ENCODE measurements around the gene C3orf18.
A peak's percentile ranks its signal among the peaks of the same experiment; 100 is the strongest.

The C3orf18 gene

DNA sequence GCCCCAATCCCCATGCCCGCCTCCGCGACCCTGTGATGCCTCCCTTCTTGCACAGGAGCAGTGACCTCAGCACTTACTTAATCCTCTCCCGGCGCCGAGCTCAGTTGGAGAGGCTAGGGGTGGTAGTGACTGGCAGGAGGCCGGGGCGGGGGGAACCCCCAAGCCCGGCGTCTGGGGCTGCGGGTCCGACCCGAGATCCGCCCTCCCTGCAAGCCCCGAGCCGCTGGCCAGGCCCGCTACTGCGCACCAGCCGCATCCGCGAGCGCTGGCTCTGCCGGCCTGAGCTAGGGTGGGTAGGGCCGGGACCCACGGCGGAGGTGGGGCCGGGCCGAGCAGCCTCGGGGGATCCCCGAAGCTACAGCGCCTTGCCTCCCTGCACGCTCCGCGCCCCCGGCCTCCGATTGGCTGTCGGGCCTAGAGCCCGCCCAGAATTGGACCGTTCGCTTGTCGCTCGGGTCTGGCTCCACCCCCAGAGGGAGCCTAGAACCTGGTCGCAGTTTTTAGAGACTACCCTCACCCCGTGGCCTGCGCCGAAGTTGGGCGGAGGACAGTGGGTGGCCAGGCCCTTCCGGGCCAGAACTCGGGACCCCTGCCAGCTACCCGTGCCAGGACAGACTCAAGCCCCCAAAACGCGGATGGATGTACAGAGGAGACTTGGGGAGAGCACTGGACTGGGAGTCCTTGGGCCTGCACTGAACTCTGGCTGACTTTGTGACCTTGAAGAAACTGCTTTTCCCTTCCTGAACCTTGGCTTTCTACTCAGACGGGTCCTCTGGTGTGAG lies at the start of gene C3orf18:
TSS of gene C3orf18 (minus strand) at position 362 of the 782 bp plus-strand sequence. CDS start 2,048 bp downstream, outside the sequence.
- Histone ChIP-seq H3K27ac (ENCODE audit: low read length) (no peak within 1 kb of the TSS), H3K9ac (ENCODE audit: low read depth, low read length) (peak within 1 kb of the TSS; percentile 76; the same call in 1 of the 2 replicates), H3K27me3 (ENCODE audit: insufficient read depth, low read length) (peaks cover 14% of the 10 kb centered on the region), H3K4me1 (ENCODE audit: insufficient read depth, low read length) (no peaks in the 10 kb centered on the region), H3K36me3 (ENCODE audit: insufficient read depth, low read depth, low read length) (no peaks in the 10 kb centered on the region), H3K4me3 (ENCODE audit: low read length) (peak within 1 kb of the TSS; percentile 84), H3K9me3 (ENCODE audit: insufficient read depth, low read depth, low read length) (no peaks in the 10 kb centered on the region)

DNA sequence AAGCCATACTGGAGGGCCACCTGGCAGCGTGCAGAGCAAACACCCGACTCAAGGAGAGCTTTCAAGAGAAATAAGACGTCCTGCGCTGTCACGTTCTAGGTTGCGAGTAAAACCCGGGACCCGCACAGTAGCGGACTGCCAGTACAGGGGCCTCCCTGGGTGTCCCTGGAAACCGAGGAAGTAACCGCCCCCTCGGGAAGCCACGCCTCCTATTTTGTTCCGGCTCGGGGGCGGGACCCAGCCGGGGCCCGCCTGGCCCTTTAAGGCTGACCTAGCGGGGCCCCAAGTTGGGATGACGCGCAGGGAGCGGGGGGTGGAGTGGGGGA lies 49.2 kb upstream of the C3orf18 start:
- no peaks in the 10 kb centered on the region for H3K9me3 ChIP-seq (ENCODE audit: insufficient read depth, low read depth, low read length)
- H3K27ac ChIP-seq (ENCODE audit: low read length) = no peak overlapping the region
- H3K9ac ChIP-seq (ENCODE audit: low read depth, low read length) = peak overlapping the region; percentile 0; the same call in 1 of the 2 replicates
- H3K4me1 ChIP-seq (ENCODE audit: insufficient read depth, low read length) = peaks cover 8% of the 10 kb centered on the region
- no peaks in the 10 kb centered on the region for H3K36me3 ChIP-seq (ENCODE audit: insufficient read depth, low read depth, low read length)
- H3K27me3 ChIP-seq (ENCODE audit: insufficient read depth, low read length) = peaks cover 42% of the 10 kb centered on the region
- H3K4me3 ChIP-seq (ENCODE audit: low read length) = peak overlapping the region; percentile 78

DNA sequence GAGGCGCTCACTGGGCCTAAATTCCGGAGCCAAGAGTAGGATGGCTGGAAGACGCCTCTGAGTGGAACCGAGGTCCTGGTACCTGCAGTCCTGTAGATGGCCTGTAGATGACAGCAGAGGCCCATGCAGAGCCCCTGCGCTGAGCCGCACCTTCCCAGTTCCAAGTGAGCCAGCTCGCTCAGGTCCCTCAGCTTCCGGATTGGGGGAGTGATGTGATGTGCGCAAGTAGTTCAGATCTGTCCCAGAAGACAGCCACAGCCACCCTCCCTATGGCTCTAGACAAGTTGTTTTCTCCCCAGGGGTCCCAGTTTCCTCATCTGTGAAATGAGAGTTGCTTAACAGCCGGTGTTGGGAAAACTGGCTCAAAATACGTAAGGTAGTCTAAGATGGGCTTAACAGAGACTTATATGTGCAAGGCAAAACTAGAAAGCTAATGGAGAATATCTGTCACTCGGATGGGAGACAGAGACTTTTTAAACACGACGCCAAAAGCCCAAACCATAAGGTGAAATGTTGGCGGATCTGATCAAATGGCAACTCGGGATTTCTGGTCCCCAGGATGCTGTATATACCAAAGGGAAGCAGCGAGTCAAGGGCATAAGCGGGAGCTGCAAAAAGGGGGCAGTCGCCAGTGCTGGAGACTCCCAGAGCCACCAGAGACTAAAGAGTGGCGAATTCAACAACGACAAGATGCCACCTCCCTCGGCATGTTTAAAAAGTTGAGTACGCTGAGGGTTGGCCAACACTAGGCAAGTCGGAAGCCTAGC lies 48.6 kb upstream of the C3orf18 start:
- no peak overlapping the region for H3K27ac ChIP-seq (ENCODE audit: low read length)
- H3K4me3 ChIP-seq (ENCODE audit: low read length) = peak overlapping the region; percentile 78
- H3K9me3 ChIP-seq (ENCODE audit: insufficient read depth, low read depth, low read length) = no peaks in the 10 kb centered on the region
- H3K4me1 ChIP-seq (ENCODE audit: insufficient read depth, low read length) = peaks cover 8% of the 10 kb centered on the region
- peak overlapping the region; percentile 0; the same call in 1 of the 2 replicates for H3K9ac ChIP-seq (ENCODE audit: low read depth, low read length)
- peaks cover 44% of the 10 kb centered on the region for H3K27me3 ChIP-seq (ENCODE audit: insufficient read depth, low read length)
- H3K36me3 ChIP-seq (ENCODE audit: insufficient read depth, low read depth, low read length) = no peaks in the 10 kb centered on the region

DNA sequence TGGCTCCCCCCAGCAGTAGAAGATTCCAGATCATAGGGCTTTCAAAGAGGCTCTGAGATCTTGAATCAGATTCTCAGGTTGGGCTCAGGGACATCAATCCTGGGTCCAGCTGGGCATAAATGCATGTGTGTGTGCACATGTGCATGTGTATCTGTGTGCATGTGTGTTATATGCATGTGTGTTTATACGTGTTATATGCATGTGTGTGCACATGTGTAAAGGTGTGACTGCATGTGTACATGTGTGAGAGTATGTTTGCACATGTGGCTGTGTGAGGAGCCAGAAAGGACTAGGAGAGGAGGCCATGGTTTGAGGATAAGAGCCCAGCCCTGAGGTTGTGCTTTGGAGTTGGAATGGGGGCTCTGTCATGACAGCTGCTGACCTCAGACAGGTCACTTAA lies 47.6 kb upstream of the C3orf18 start:
- Histone ChIP-seq H3K4me1 (ENCODE audit: insufficient read depth, low read length) (peaks cover 8% of the 10 kb centered on the region), H3K36me3 (ENCODE audit: insufficient read depth, low read depth, low read length) (no peaks in the 10 kb centered on the region), H3K9ac (ENCODE audit: low read depth, low read length) (no peak overlapping the region), H3K9me3 (ENCODE audit: insufficient read depth, low read depth, low read length) (no peaks in the 10 kb centered on the region), H3K27me3 (ENCODE audit: insufficient read depth, low read length) (peaks cover 54% of the 10 kb centered on the region), H3K4me3 (ENCODE audit: low read length) (no peak overlapping the region), H3K27ac (ENCODE audit: low read length) (no peak overlapping the region)

DNA sequence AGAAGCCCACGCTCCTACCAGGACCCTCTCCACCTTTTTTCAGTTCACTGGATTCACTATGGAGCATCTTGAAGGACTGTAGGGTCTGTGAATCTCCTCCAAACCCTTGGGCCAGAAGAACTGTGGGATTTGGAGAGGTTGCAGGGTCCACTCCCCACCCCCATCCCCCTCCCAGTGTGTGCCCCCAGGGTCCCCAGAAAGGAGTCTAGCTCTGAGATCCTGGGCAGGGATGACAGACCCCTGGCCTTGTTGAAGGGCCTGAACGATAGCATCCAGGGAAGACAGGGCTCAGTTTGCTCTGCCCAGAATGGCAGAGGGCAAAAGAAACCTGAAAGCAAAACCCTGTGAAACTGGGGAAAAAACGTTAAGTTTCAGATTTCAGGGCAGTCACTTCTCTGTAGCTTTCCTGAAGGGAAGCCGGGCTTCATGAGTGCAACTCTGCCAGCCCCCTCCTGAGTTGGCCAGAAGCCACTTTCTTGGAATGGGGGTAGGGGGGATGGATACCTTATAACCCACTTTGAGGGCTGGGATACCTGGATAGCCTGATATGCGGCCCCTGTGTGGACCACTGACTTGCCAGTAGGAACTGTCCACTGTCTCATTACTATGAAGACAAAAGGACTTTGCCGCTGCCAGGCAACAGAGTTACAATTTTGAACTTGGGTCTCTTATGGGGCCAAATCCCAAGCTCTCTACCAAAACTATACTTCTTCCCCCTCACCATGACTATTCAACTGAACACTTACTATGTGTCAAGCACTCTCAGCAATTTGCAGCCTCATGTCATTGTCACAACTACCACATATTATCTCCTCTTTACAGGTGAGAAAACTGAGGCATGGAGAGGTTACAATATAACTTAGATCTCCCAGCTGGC lies 45.7 kb upstream of the C3orf18 start:
- H3K27me3 ChIP-seq (ENCODE audit: insufficient read depth, low read length) = peaks cover 62% of the 10 kb centered on the region
- no peak overlapping the region for H3K4me3 ChIP-seq (ENCODE audit: low read length)

DNA sequence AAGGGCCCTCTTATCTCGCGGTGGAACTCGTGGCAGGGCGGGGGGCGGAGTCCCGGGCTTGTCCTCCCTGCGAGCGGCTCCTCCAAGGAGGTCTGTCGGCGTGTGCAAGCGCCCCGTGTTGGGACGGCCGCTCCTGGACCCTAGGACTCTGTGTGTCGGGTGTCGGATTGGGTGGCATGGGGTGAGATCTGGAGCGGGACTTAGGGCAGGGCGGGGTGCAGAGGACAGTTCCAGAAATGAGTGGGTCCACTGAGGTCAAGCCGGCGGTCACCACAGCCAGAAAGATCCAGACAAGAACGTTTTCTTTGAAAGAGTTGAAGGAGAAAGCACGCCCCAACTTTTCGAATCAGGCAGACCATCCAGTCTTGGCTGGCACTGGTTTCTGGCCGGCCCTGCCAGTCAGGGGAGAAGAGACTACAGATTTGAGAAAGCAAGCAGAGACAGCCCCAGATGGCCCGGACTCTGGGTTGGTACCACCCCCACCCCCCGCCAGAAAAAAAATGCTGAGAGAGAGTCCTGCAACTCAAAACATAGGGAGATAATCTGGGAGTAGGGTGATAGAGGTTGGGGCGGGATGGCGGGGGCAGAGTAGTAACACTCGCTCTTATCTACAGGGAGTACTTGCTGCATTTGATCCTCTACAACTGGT lies 44.8 kb upstream of the C3orf18 start:
- H3K4me3 ChIP-seq (ENCODE audit: low read length) = peak overlapping the region; percentile 75
- H3K9me3 ChIP-seq (ENCODE audit: insufficient read depth, low read depth, low read length) = no peaks in the 10 kb centered on the region
- no peak overlapping the region for H3K27ac ChIP-seq (ENCODE audit: low read length)
- H3K4me1 ChIP-seq (ENCODE audit: insufficient read depth, low read length) = peaks cover 4% of the 10 kb centered on the region; the same call in 1 of the 2 replicates
- peaks cover 54% of the 10 kb centered on the region for H3K27me3 ChIP-seq (ENCODE audit: insufficient read depth, low read length)
- peak overlapping the region; percentile 62; the same call in 1 of the 2 replicates for H3K9ac ChIP-seq (ENCODE audit: low read depth, low read length)
- no peaks in the 10 kb centered on the region; the same call in 1 of the 2 replicates for H3K36me3 ChIP-seq (ENCODE audit: insufficient read depth, low read depth, low read length)

More for the DNA sequence above, 45.7 kb upstream of the C3orf18 start:
- Histone ChIP-seq H3K27ac (ENCODE audit: low read length) (no peak overlapping the region), H3K9me3 (ENCODE audit: insufficient read depth, low read depth, low read length) (no peaks in the 10 kb centered on the region), H3K9ac (ENCODE audit: low read depth, low read length) (no peak overlapping the region), H3K36me3 (ENCODE audit: insufficient read depth, low read depth, low read length) (no peaks in the 10 kb centered on the region), H3K4me1 (ENCODE audit: insufficient read depth, low read length) (peaks cover 8% of the 10 kb centered on the region)

DNA sequence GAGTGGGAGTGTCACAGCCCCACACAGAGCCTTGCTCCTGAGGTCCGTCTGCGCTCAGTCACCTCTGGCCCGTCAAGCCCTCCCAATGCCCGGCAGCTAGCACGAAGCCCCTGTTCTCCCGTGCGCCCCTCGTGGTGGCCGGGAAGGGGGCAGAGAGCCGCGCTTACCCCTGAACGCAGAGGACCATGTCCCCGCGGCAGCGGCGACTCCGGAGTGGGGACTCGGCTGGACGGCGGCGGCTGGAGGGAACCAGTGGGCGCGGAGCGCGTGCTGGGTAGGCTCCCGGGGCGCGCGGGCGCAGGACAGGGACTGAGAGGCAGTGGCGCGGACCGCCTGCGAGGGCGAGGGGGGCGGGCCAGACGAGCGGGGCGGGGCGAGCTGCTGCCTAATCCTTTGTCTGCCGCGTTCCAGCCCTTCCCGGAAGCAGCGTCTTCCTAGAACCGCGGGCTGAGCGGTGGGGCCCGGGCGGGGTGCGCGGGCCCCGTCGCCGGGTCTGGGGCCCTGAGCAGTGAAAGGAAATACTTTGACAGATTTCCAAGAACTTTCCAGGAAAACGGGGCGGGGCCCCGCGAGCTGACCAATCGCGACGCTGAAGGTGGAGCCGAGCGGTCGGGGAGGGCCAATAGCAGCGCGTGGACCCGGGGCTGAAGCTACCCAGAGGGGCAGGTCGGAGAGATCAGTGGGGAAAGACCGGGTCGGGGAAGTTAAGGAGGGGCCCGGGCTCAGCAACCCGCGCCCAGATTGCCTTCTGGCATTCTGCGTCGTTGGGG lies 44.1 kb upstream of the C3orf18 start, which contains the start of gene CISH:
TSS of gene CISH (minus strand) at position 311 of the 770 bp plus-strand sequence. CDS start at position 187, 124 bp downstream.
- Histone ChIP-seq H3K9me3 (ENCODE audit: insufficient read depth, low read depth, low read length) (no peaks in the 10 kb centered on the region), H3K4me1 (ENCODE audit: insufficient read depth, low read length) (peaks cover 4% of the 10 kb centered on the region; the same call in 1 of the 2 replicates), H3K36me3 (ENCODE audit: insufficient read depth, low read depth, low read length) (no peaks in the 10 kb centered on the region; the same call in 1 of the 2 replicates), H3K27me3 (ENCODE audit: insufficient read depth, low read length) (peaks cover 54% of the 10 kb centered on the region), H3K9ac (ENCODE audit: low read depth, low read length) (peak within 1 kb of the TSS; percentile 74; the same call in 1 of the 2 replicates), H3K27ac (ENCODE audit: low read length) (no peak within 1 kb of the TSS), H3K4me3 (ENCODE audit: low read length) (peak within 1 kb of the TSS; percentile 75)

DNA sequence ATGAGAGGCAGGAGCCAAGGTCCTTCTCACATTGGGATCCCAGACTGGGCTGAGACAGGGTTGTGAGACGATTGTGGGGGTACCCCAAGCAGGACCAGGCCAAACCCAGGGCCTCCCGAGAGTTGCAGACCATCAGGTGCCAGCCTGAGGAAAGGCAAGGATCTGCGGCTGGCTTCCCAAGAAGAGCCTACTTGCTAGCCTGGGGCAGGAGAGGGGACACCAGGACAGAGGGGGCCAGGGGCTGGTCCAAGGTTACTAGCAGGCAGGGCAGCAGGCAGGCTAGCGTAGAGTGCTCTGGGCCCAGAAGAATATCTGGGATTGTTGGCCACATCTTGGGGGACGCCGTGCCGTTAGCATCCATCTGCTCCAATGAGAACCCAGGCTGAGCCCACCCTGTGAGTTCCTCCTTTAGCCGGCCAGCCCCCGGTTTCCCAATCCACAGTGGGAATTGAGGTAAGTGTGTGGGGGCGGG lies 43.5 kb upstream of the C3orf18 start:
- peak overlapping the region; percentile 74; the same call in 1 of the 2 replicates for H3K9ac ChIP-seq (ENCODE audit: low read depth, low read length)
- peak overlapping the region; percentile 75 for H3K4me3 ChIP-seq (ENCODE audit: low read length)
- no peaks in the 10 kb centered on the region; the same call in 1 of the 2 replicates for H3K36me3 ChIP-seq (ENCODE audit: insufficient read depth, low read depth, low read length)
- 0 out of 2 replicates have a peak, but pooled peaks cover 2% of the 10 kb centered on the region for H3K4me1 ChIP-seq (ENCODE audit: insufficient read depth, low read length)
- no peaks in the 10 kb centered on the region for H3K9me3 ChIP-seq (ENCODE audit: insufficient read depth, low read depth, low read length)
- H3K27ac ChIP-seq (ENCODE audit: low read length) = no peak overlapping the region
- peaks cover 48% of the 10 kb centered on the region for H3K27me3 ChIP-seq (ENCODE audit: insufficient read depth, low read length)

DNA sequence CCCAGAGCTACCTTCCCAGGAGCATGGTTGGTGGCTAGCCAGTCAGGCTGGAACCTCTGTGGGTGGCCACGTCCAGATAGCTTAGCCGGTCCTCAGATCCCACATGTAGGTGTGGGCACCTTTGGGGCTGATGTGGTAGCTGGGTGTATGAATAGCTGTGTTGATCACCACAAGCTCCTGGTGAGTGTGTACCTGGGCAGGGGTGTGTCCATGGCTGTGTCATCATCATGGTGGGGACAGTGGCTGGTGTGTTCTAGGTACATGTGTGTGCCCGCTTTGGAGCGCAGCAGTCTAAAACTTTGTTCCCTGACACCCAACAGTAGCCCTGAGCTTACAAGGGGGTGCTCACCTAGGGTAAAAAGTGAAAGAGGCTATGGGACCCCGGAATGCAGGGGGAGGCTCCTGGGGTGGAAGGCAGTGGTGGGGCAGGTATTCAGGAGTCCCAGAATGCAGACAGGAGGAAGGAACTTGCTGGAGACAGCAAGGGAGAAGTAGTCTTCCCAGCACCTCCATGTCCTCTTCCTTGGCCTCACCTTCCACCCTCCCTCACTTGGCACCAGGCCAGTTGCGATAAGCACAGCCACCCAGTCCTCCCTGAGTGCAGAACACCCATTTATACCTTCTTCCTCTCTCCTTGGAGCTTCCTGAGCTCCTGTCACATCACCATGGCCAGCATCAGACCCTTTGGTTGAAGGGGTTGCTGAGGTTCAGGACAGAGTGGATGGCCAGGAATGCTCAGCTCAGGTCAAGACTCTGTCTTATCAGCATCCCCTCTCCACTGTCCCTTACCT lies 42.8 kb upstream of the C3orf18 start:
- H3K27ac ChIP-seq (ENCODE audit: low read length) = no peak overlapping the region
- no peaks in the 10 kb centered on the region; the same call in 1 of the 2 replicates for H3K36me3 ChIP-seq (ENCODE audit: insufficient read depth, low read depth, low read length)
- no peaks in the 10 kb centered on the region for H3K9me3 ChIP-seq (ENCODE audit: insufficient read depth, low read depth, low read length)
- peaks cover 43% of the 10 kb centered on the region for H3K27me3 ChIP-seq (ENCODE audit: insufficient read depth, low read length)
- H3K9ac ChIP-seq (ENCODE audit: low read depth, low read length) = peak overlapping the region; percentile 74; the same call in 1 of the 2 replicates
- 0 out of 2 replicates have a peak, but pooled peaks cover 2% of the 10 kb centered on the region for H3K4me1 ChIP-seq (ENCODE audit: insufficient read depth, low read length)
- peak overlapping the region; percentile 75; the same call in 1 of the 2 replicates for H3K4me3 ChIP-seq (ENCODE audit: low read length)

All from iPS-20b (cell line).